ENCODE measurements around the gene EPC2. TPM values are rescaled to one million over a fixed set of nuclear protein-coding genes. Genes with fewer than 3 reads are reported as not detected.

The EPC2 gene
- polyA plus RNA-seq, 1 experiment, result 12.4 TPM

GRCh38 chr2:148819019-148819585 is 174.6 kb downstream of the EPC2 start:
- Histone ChIP-seq H3K27me3 (ENCODE audit: control insufficient read depth, insufficient read depth, low read length) (peaks cover 5% of the 10 kb centered on the region; the same call in 1 of the 2 replicates), H3K4me3 (ENCODE audit: low read depth, low read length) (no peak overlapping the region), H3K36me3 (ENCODE audit: control insufficient read depth, insufficient read depth, low read length) (no peaks in the 10 kb centered on the region)
- POLR2A ChIA-PET, result no interaction called here
- CTCF ChIA-PET, result no interaction called here
- DNase-seq (ENCODE audit: low read depth), result no peak
- no peak for TF ChIP-seq CTCF (IDR thresholded peaks at IDR 0.05; ENCODE audit: insufficient read depth, low read depth, low read length)

GRCh38 chr2:148824190-148824589 is 179.6 kb downstream of the EPC2 start:
- Histone ChIP-seq H3K4me3 (ENCODE audit: low read depth, low read length) (no peak overlapping the region), H3K27me3 (ENCODE audit: control insufficient read depth, insufficient read depth, low read length) (peaks cover 4% of the 10 kb centered on the region; the same call in 1 of the 2 replicates), H3K36me3 (ENCODE audit: control insufficient read depth, insufficient read depth, low read length) (no peaks in the 10 kb centered on the region)
- no peak for TF ChIP-seq CTCF (IDR thresholded peaks at IDR 0.05; ENCODE audit: insufficient read depth, low read depth, low read length)
- ChIA-PET POLR2A (no interaction called here), CTCF (no interaction called here)
- DNase-seq (ENCODE audit: low read depth), result no peak

- Histone ChIP-seq H3K4me3 (ENCODE audit: low read depth, low read length) (no peak overlapping the region), H3K27me3 (ENCODE audit: control insufficient read depth, insufficient read depth, low read length) (no peaks in the 10 kb centered on the region), H3K36me3 (ENCODE audit: control insufficient read depth, insufficient read depth, low read length) (no peaks in the 10 kb centered on the region)
- DNase-seq (ENCODE audit: low read depth), result no peak
- POLR2A ChIA-PET, result no interaction called here
- CTCF ChIA-PET, result no interaction called here
- TF ChIP-seq CTCF (IDR thresholded peaks at IDR 0.05; ENCODE audit: insufficient read depth, low read depth, low read length), result no peak
These were observed 182.2 kb downstream of the EPC2 start for GRCh38 chr2:148826791-148827190.

GRCh38 chr2:148828941-148829340 is 184.4 kb downstream of the EPC2 start:
- Histone ChIP-seq H3K4me3 (ENCODE audit: low read depth, low read length) (no peak overlapping the region), H3K27me3 (ENCODE audit: control insufficient read depth, insufficient read depth, low read length) (no peaks in the 10 kb centered on the region), H3K36me3 (ENCODE audit: control insufficient read depth, insufficient read depth, low read length) (no peaks in the 10 kb centered on the region)
- no peak for DNase-seq (ENCODE audit: low read depth)
- TF ChIP-seq CTCF (IDR thresholded peaks at IDR 0.05; ENCODE audit: insufficient read depth, low read depth, low read length), result no peak
- POLR2A ChIA-PET, result no interaction called here
- CTCF ChIA-PET, result no interaction called here

GRCh38 chr2:148829618-148830017 is 185.1 kb downstream of the EPC2 start:
- no peak overlapping the region for H3K4me3 ChIP-seq (ENCODE audit: low read depth, low read length)
- no peaks in the 10 kb centered on the region for H3K36me3 ChIP-seq (ENCODE audit: control insufficient read depth, insufficient read depth, low read length)
- CTCF ChIA-PET, result interaction anchor here (1.0 kb wide), 1 partner anchor 15 kb away, joined by 3 read pairs; no protein-coding TSS in a partner anchor
- DNase-seq (ENCODE audit: low read depth), result no peak
- POLR2A ChIA-PET, result no interaction called here
- TF ChIP-seq CTCF (IDR thresholded peaks at IDR 0.05; ENCODE audit: insufficient read depth, low read depth, low read length), result no peak
- H3K27me3 ChIP-seq (ENCODE audit: control insufficient read depth, insufficient read depth, low read length), result peaks cover 1% of the 10 kb centered on the region; the same call in 1 of the 2 replicates

Data from BJ (cell line).